Measurements from ENCODE around the gene ZBTB20.

The ZBTB20 gene

DNA sequence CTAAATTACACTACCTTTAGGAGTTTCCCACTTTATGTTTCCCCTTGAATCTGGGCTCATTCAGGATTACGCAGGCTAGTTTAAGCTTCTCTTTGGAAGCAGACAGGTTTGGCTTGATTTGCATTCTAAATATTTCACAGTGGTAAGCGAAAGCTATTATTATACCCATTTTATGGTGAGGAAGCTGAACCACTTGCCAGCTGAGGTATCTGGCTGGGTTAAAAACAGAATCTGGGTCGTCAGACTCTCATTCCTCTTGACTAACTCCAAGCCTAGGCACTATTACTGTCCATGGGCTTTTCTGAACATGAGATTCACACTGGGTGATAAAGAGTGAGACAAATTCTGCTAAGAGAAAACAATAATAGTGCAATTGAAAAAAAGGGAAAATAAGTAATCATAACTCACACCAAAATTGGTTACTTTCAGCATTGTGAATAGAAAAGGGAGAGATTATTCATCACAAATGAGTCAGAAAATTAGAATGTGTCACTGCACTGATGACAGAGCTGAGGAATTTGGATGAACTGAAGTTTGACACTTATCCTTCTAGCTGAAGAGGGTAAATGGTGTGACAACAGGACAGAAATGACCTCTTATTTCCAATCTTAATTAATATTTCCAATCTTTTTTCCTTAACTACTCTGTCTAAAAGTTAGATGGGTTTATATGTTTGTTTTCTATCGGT is 642.0 kb downstream of the ZBTB20 start:
- no peak for DNase-seq

- DNase-seq = no peak
Observed at GRCh38 chr3:114502204-114502603, 644.9 kb downstream of the ZBTB20 start.

GRCh38 chr3:114499976-114500375 is 647.1 kb downstream of the ZBTB20 start:
- no peak for DNase-seq

DNA sequence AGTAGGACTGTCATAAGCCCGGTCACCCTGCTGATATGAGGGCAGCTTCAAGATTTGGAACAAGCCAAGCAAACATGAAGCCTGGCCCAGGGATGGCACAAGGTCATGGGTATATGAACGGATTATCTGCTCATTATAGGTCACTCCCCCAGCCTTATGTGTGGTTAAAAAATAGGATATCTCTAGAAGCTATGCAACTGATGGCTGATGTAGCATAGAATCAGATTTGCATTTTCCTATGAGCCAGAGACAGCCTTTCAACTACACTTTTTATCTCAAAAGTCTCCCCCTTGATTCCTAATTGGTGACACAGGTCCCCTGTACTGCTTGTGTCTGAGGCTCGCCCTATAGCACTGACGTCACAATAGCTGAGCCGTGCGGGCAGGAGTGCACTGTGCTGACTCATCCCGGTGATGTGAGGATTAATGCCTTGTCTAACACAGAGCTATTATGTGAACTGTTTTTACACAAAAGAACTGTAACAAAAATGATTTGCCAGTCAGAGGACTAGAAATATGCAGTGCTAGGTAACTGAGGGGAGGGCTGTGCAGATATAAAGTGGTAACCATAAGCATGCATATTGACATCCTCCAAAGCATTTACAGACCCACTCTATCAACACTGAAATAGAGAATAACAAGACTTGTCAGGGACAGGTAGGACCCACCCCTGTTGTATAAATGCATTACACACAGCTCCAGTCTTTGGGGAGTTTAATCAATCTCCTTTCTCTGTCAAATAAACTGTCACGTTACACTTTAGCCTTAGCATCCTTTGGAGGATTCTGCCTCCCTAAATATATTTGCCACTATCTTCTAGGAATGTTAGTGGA is 648.3 kb downstream of the ZBTB20 start:
- no peak for DNase-seq

- DNase-seq = no peak
Observed at GRCh38 chr3:114496874-114497273, 650.2 kb downstream of the ZBTB20 start.

- no peak for DNase-seq
Observed at GRCh38 chr3:114496466-114496865, 650.6 kb downstream of the ZBTB20 start.

DNA sequence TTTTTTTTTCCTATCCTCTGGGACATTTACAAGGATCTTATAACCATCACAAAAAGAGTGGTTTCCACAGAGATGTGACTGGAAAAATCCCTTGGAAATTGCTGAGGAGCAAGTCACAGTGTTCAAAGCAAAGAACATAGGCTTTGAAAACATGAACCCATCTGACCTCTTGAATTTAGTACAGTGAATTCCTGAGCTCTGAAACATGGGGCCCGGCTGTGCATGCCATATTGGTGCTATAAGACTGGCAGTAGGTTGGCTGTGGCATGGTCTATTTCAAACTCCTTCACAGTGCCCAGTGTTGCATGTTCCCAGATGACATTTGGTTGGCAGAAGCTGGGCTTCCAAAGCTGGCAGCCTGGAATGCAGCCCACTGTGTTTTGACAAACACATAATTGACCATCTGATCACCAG is 651.1 kb downstream of the ZBTB20 start:
- DNase-seq = no peak

GRCh38 chr3:114494498-114494897 is 652.6 kb downstream of the ZBTB20 start:
- DNase-seq = no peak

- DNase-seq = no peak
Observed at GRCh38 chr3:114490829-114491228, 656.3 kb downstream of the ZBTB20 start.

GRCh38 chr3:114487502-114487901 is 659.6 kb downstream of the ZBTB20 start:
- no peak for DNase-seq

DNA sequence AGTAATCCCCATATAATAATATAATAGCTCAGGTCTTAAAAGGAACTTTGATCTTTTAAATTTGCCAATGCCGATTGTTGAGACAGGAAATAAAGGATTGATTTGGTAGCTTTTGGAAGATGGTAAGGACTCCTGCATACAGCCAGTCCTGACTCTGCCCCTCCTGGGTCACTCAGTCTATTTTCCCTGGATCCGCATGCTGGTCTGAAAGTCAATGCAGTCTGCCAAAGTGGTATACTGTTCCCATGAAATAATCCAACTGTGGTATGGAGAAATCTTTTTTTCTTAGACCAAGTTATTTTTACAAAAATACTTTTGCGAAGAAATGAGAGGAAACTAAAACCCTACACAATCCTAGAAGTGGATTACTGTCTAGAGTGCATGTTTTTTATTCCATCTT is 662.2 kb downstream of the ZBTB20 start:
- DNase-seq = no peak

- no peak for DNase-seq
Observed at GRCh38 chr3:114481113-114481512, 666.0 kb downstream of the ZBTB20 start.

GRCh38 chr3:114480442-114480841 is 666.6 kb downstream of the ZBTB20 start:
- DNase-seq = no peak

GRCh38 chr3:114478801-114479200 is 668.3 kb downstream of the ZBTB20 start:
- DNase-seq = no peak

- DNase-seq = no peak
Observed at GRCh38 chr3:114476511-114476910, 670.6 kb downstream of the ZBTB20 start.

GRCh38 chr3:114471478-114471877 is 675.6 kb downstream of the ZBTB20 start:
- DNase-seq = no peak

DNA sequence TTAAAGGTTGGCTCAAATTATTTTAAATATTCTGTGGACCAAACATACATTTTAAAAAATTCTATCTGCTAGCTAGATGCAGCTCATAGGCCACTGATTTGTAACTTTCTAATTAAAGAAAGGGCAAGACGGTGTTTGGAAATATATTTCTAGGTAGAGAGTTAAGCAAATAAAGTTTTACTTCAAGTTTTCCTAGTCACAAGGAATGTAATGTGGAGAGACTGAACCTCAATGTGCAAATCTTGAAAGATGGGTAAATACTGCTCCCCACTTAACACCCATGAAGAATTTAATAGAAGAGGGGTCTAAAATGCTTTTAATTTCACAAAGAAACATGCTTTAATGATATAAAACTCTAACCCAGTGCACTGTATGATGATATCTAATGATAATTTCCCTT is 678.0 kb downstream of the ZBTB20 start:
- DNase-seq = no peak

- DNase-seq = no peak
Observed at GRCh38 chr3:114466816-114467215, 680.3 kb downstream of the ZBTB20 start.

DNA sequence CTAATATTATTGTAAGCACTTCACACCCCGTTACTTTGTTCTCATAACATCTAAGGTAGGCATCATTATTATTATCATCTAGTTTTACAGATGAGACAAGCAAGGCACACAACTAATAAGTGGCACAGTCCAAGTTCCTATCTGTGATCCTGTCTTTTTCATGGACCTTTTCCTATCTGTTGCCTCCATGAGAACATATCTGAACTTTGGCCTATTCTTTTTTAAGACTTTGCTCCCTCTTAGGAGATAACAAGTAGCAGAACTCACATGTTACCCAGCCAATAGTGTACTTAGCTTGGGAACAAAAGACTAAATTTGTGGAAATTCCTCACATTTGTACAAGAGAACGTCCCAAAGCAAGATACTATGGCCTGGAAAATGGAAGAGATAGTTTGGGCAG is 680.8 kb downstream of the ZBTB20 start:
- no peak for DNase-seq

DNA sequence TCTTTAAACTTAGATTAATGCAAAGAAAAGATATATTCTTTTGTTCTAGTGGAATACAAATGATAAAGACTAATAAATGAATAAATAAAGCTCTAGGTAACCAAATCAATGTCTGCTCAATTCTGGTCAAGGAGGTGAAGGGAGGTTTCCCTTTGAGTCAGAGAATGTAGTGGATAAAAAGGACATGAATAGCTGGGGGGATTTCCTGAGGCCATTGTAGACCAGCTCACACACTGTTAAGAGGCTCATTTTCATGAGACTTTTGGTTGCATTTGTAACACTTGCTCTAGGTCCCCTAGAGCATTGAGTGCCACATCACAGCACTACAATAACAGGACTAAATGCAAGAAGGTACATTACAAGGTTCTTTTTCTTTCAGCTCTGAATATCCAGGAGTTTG is 682.5 kb downstream of the ZBTB20 start:
- no peak for DNase-seq

DNA sequence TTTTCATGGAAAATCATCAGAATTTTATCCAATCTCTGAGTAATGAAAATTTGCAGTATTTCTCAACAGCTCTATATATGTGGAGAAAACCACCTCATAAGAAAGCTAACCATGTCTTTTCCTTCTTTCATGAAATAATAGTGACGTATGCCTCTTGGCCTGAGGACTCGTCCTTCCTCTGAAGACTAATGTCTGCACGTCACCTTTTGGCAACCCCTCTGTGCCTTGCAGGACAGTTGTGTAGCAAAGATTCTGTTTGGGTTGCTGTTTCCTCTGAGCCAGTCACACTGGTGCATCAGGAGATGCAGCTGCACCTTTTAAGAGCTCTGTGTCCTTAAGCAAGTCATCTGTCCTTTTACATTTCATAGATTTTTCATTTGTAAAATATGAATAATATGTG is 684.3 kb downstream of the ZBTB20 start:
- no peak for DNase-seq

- no peak for DNase-seq
Observed at GRCh38 chr3:114460459-114460858, 686.6 kb downstream of the ZBTB20 start.

- DNase-seq = no peak
Observed at GRCh38 chr3:114456742-114457141, 690.3 kb downstream of the ZBTB20 start.

DNA sequence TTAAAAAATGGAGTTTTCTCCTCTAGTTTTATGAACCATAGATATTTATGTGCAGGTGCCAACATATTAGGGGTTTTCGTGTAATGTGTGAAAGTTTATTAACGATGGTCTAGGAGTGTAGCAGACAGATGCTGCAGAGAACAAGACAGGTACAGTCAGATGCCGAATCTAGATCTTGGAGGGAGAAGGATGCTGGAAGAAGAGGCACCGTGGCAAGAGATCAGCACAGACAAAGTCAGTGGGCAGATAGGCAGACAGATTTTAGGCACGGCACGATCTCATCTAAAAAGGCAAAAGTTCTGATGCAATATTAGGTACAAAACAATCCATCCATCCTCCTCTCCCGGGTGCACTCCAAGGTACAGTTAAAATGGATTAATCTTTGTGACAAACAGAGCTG is 691.7 kb downstream of the ZBTB20 start:
- DNase-seq = no peak
